ENCODE measurements around the gene MSMO1.
"Not testable (repeated sequence)": the region's sequence is repeated elsewhere in the genome, so short reads cannot be mapped to it uniquely, and the experiment has no call there.

DNA sequence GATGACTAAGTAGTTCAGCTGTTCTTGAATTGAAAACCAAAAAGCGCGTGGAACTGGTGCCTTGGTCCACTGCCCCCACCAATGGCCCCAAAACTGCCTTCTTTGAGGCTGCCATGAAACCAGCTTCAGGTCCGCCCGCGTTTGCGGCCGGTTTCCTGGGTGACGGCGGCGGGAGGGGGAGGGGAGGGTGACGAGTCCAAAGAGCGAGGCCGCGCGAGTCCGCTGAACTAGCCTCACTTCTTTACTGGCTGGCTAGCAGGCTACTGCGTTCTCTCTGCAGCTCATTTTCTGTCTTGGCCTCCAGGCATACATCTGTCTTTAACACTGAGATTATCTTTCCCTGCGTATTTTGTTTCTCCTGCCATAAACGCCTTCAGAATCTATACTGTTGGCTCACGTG is 47.9 kb upstream of the MSMO1 start:
- TF ChIP-seq POLR2A (IDR thresholded peaks at IDR 0.05; ENCODE audit: low read length); GATA1 (IDR thresholded peaks at IDR 0.05; ENCODE audit: low read depth, low read length): not testable (repeated sequence)

All from erythroblast (primary cell).